Hepatocyte (in vitro differentiated cells): ENCODE data around the gene ARMH3.

Experiments
- CTCF ChIP-seq: fragments of 200-600 bp; sonication (generic); IDR thresholded peaks from 2 replicates; pipeline ENCODE4 v1.5.1; 2016; ENCODE audit warnings: antibody characterized with exemption, mild to moderate bottlenecking; ENCODE audit not compliant: poor library complexity
- EZH2 ChIP-seq: fragments of 200-600 bp; sonication (generic); IDR thresholded peaks from 2 replicates; pipeline ENCODE4 v1.6.1; 2016; ENCODE audit warnings: antibody characterized with exemption, mild to moderate bottlenecking, borderline replicate concordance

- TF ChIP-seq CTCF (no peak), EZH2 (no peak)
Measured at GRCh38 chr10:101829561-101830315, 226.2 kb downstream of the ARMH3 start.
